ENCODE measurements around the gene TMEM255B.
"Not testable (repeated sequence)": the region's sequence is repeated elsewhere in the genome, so short reads cannot be mapped to it uniquely, and the experiment has no call there.

The TMEM255B gene

DNA sequence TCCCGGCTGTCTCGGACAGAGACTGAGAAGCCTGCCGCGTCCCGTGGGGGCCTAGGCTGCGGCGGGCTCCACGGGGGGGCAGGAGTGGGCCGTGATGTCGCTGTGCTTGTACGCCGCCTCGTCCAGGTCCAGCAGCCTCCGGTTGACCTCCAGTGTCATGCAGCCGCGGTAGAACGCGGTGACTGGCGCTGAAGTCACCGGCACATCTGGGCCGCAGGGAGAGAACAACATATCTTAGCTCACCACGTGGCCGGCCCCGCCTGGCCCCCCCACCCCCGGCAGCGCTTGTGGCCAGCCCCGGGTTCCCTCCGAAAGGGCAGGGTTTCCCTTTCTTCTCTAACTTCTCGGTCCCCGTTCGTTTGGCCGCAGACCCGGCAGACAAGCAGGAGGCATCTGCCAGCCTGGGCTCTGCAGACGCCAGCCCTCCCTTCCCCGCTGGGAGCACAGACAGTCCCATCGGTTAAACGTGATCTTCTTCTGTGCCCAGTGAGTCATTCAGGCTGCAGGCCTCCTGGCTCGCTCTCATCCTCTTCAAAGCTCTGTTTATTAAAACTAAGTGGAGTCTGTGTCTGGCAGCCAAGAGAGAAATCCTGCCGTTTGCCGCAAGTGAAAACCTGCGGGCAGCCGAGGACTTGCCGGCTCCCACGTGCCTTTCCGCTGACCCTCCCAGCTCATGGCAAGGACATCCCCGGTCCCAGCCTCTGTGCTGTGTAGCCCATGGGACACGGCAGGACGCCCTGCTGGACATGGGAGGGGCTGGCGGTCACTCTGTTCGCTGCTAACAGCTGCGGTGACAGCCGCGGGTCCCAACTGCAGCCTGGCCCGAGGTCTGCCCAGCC lies 62.0 kb downstream of the TMEM255B start:
- TF ChIP-seq, protein P1, sequence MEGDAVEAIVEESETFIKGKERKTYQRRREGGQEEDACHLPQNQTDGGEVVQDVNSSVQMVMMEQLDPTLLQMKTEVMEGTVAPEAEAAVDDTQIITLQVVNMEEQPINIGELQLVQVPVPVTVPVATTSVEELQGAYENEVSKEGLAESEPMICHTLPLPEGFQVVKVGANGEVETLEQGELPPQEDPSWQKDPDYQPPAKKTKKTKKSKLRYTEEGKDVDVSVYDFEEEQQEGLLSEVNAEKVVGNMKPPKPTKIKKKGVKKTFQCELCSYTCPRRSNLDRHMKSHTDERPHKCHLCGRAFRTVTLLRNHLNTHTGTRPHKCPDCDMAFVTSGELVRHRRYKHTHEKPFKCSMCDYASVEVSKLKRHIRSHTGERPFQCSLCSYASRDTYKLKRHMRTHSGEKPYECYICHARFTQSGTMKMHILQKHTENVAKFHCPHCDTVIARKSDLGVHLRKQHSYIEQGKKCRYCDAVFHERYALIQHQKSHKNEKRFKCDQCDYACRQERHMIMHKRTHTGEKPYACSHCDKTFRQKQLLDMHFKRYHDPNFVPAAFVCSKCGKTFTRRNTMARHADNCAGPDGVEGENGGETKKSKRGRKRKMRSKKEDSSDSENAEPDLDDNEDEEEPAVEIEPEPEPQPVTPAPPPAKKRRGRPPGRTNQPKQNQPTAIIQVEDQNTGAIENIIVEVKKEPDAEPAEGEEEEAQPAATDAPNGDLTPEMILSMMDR (IDR thresholded peaks at IDR 0.05; ENCODE audit: low read length, missing control alignments) = no peak
- H3K4me3 ChIP-seq (replicated peaks; ENCODE audit: low read depth, low read length) = peak overlapping the region; percentile 21
- peak; percentile 92 for DNase-seq (ENCODE audit: low read depth)

DNA sequence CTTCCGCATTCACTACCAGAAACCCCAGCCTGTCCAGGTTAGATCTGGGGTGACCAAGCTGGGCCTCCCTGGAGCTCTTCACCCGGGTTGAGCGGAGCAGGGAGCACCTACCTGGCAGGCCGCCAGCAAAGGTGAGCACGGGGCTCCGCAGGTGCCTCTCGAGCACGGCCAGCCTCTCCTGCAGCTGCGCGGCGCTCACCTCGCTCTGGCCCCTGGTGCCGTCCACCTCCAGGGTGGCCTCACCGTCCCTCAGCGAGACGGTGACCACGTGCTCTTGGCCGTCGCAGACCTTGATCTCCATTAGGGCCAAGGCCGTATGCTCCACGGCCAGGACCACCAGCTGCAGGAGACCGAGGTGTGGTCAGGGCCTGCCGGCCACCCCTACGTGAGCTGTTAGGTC lies 62.8 kb downstream of the TMEM255B start:
- DNase-seq (ENCODE audit: low read depth) = no peak
- H3K4me3 ChIP-seq (replicated peaks; ENCODE audit: low read depth, low read length) = no peak overlapping the region
- TF ChIP-seq, protein P1 (IDR thresholded peaks at IDR 0.05; ENCODE audit: low read length, missing control alignments) = no peak

DNA sequence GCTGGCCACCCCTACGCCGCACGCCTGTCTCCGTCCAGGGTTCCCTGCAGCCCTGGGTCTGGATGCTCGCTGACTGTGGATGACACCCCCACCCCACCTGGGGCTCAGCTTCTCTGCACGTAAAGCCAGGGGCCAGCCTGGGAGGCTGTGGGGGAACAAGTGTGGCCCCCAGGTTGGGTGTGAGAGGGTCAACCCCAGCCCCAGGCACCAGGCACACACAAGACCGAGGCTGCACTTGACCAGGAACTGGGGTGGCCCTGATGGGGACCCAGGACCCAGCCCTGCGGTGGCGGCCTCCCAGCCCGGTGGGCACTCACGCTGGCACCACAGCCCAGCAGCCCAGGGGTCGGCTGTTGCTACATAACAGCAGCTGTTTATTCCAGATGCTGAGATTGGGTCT lies 63.2 kb downstream of the TMEM255B start:
- H3K4me3 ChIP-seq (replicated peaks; ENCODE audit: low read depth, low read length) = no peak overlapping the region
- TF ChIP-seq, protein P1 (IDR thresholded peaks at IDR 0.05; ENCODE audit: low read length, missing control alignments) = no peak
- no peak for DNase-seq (ENCODE audit: low read depth)

DNA sequence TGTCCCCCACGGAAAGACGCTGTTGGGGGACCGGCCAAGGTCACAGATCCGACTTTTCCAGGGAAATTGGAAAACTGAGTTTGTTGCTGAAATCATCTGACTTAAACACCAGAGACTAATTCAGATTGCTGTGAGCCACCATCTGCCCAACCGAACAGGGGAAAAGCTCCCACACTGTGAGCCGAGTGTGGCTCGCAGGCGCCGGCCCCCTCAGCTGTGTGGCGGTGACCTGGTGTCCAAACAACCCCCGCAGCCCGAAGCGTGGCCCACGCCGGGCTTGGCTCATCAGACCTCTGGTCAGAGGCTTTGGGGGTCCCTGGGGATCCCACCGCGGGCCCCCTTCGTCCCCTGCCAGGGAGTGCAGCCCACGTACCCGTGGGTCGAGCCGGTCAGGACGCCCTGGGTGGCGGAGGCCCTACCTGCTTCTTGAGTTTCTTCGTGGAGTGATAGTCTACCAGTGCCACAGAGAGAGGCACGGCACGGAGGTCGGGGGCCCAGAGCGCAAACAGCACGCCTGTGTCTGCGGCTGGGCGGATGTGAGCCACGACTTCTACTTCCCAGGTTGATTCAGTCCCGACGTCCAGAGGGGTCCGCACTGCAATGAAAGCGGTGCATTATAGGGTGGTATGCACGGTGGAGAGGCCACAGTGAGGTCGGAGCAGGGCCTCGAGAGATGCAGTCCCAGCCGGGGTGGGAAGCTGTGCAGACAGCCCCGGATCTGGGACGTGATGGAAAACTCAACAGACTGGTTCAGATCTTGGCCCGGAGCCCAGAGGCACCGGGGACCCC lies 64.1 kb downstream of the TMEM255B start:
- TF ChIP-seq, protein P1 (IDR thresholded peaks at IDR 0.05; ENCODE audit: low read length, missing control alignments) = no peak
- no peak for DNase-seq (ENCODE audit: low read depth)
- no peak overlapping the region for H3K4me3 ChIP-seq (replicated peaks; ENCODE audit: low read depth, low read length)

DNA sequence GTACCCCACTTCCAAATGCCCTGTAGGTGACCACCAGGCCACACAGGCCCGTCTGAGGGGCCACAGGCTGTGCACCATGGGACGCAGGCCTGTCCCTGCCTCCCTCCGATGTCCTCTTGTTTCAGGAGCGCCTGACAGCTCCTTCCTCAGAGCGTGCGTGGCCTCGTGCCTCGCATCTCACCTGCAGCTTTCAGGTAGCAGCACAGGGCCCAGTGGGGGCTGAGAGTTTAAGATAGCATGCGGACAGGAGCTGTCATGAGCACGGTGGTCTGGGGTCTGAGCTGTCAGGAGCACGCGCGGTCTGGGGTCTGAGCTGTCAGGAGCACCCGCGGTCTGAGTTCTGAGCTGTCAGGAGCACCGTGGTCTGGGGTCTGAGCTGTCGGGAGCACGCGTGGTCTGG lies 64.7 kb downstream of the TMEM255B start:
- H3K4me3 ChIP-seq (replicated peaks; ENCODE audit: low read depth, low read length) = no peak overlapping the region
- TF ChIP-seq, protein P1 (IDR thresholded peaks at IDR 0.05; ENCODE audit: low read length, missing control alignments) = no peak
- DNase-seq (ENCODE audit: low read depth) = no peak

DNA sequence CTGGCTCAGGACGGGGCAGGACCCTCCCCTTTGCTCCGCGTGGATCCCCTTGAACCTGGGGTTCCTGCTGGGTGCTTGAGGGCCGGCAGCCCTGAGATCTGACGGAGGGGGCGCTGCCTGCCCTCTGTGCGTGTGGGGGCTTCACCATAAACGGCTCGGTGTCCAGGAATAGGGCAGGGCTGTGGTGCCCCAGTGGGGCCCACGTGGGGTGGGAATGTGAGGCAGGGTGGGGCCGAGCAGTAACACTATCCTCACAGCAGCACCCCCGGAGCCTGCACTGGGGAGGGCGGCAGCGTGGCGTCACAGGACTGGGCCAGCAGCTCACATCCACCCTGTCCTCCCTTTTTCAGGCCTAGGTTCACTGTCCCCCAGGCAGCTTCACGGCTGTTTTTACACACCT lies 66.8 kb downstream of the TMEM255B start:
- H3K4me3 ChIP-seq (replicated peaks; ENCODE audit: low read depth, low read length) = no peak overlapping the region
- TF ChIP-seq, protein P1 (IDR thresholded peaks at IDR 0.05; ENCODE audit: low read length, missing control alignments) = no peak
- no peak for DNase-seq (ENCODE audit: low read depth)

DNA sequence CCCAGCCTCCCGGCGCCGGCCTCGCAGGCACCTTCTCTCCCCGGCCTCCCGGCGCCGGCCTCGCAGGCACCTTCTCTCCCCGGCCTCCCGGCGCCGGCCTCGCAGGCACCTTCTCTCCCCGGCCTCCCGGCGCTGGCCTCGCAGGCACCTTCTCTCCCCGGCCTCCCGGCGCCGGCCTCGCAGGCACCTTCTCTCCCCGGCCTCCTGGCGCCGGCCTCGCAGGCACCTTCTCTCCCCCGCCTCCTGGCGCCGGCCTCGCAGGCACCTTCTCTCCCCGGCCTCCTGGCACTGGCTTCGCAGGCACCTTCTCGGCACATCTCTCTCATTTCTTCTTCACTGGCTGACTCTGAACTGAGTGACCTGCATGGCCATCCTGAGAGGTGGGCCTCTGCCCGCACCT lies 67.4 kb downstream of the TMEM255B start:
- not testable (repeated sequence) for DNase-seq (ENCODE audit: low read depth); H3K4me3 ChIP-seq (replicated peaks; ENCODE audit: low read depth, low read length)

All from fibroblast of pulmonary artery (primary cell).